ENCODE results near the gene CASKIN2. TPM values are rescaled to one million over a fixed set of nuclear protein-coding genes. Genes with fewer than 3 reads are reported as not detected.

CASKIN2 gene
- polyA plus RNA-seq, 3 donors, result 0.33 TPM; not detected in 2

GRCh38 chr17:75500419-75501216, 14.7 kb downstream of the CASKIN2 start:
- Histone ChIP-seq H3K4me1 (ENCODE audit: control insufficient read depth in 1 of 2, insufficient read depth in 2 of 2, low read length in 2 of 2) (no peaks in the 10 kb centered on the region), H4K20me1 (ENCODE audit: insufficient read depth, low read length) (no peaks in the 10 kb centered on the region), H3K27ac (ENCODE audit: low read depth in 1 of 2, low read length in 2 of 2) (no peak overlapping the region), H3K4me2 (replicated peaks; ENCODE audit: extremely low read depth, low read length, poor library complexity, severe bottlenecking) (no peak overlapping the region), H3K4me3 (replicated peaks in 1 of 3; ENCODE audit: low read depth in 2 of 3, low read length in 3 of 3) (no peak overlapping the region), H2AFZ (ENCODE audit: insufficient read depth, low read depth, low read length, poor library complexity, severe bottlenecking) (no peak overlapping the region), H3K27me3 (ENCODE audit: control insufficient read depth in 2 of 2, insufficient read depth in 2 of 2, low read length in 2 of 2) (no peaks in the 10 kb centered on the region), H3K9ac (ENCODE audit: insufficient read depth, low read length, poor library complexity, severe bottlenecking) (no peak overlapping the region), H3K79me2 (ENCODE audit: insufficient read depth, low read length) (no peaks in the 10 kb centered on the region), H3K9me3 (replicated peaks in 1 of 2; ENCODE audit: control insufficient read depth in 1 of 2, insufficient read depth in 1 of 2, low read length in 2 of 2) (no peaks in the 10 kb centered on the region), H3K36me3 (replicated peaks in 1 of 2; ENCODE audit: control insufficient read depth in 1 of 2, insufficient read depth in 2 of 2, low read length in 2 of 2) (peaks cover 32 to 50% of the 10 kb centered on the region in 2 donors)
- H3K36me3 Mint-ChIP-seq, result peaks cover 46 to 47% of the 10 kb centered on the region in 2 donors
- WGBS (ENCODE audit: insufficient coverage), result 69% methylated on average over 11 of the region's 17 CpGs
- DNase-seq, result no peak
- peaks cover 0 to 3% (median under 1%) of the 10 kb centered on the region in 3 donors for H3K27me3 Mint-ChIP-seq (ENCODE audit: low read depth in 3 of 3)
- no peak for TF ChIP-seq CTCF (IDR thresholded peaks at IDR 0.05)
- H3K4me1 Mint-ChIP-seq, result peaks cover 26% of the 10 kb centered on the region
- peaks cover 0 to 2% (median 0%) of the 10 kb centered on the region in 7 donors for H3K9me3 Mint-ChIP-seq
- H3K27ac Mint-ChIP-seq, result peak overlapping the region in 1 of 7 donors; percentile 63
- intact Hi-C loops (cut with micrococcal nuclease), result loop anchor here in 1 of 2 donors (10.0 kb wide), 1 partner anchor 76 kb away; no protein-coding TSS in a partner anchor
- H3K4me3 Mint-ChIP-seq, result no peak overlapping the region

GRCh38 chr17:75499313-75500022, 15.9 kb downstream of the CASKIN2 start:
- H3K9me3 ChIP-seq (replicated peaks in 1 of 2; ENCODE audit: control insufficient read depth in 1 of 2, insufficient read depth in 1 of 2, low read length in 2 of 2), result no peaks in the 10 kb centered on the region
- H3K27me3 Mint-ChIP-seq (ENCODE audit: low read depth in 3 of 3), result peaks cover 0 to 3% (median 0%) of the 10 kb centered on the region in 3 donors
- TF ChIP-seq CTCF (IDR thresholded peaks at IDR 0.05), result no peak
- H3K36me3 Mint-ChIP-seq, result peaks cover 57 to 58% of the 10 kb centered on the region in 2 donors
- peaks cover 0 to 2% (median 0%) of the 10 kb centered on the region in 7 donors for H3K9me3 Mint-ChIP-seq
- no peaks in the 10 kb centered on the region for H3K27me3 ChIP-seq (ENCODE audit: control insufficient read depth in 2 of 2, insufficient read depth in 2 of 2, low read length in 2 of 2)
- no peak for DNase-seq
- H3K27ac Mint-ChIP-seq, result no peak overlapping the region
- no peaks in the 10 kb centered on the region for H4K20me1 ChIP-seq (ENCODE audit: insufficient read depth, low read length)
- peaks cover 26% of the 10 kb centered on the region for H3K4me1 Mint-ChIP-seq
- no peak overlapping the region for H3K4me2 ChIP-seq (replicated peaks; ENCODE audit: extremely low read depth, low read length, poor library complexity, severe bottlenecking)
- intact Hi-C loops (cut with micrococcal nuclease), result loop anchor here in 1 of 2 donors (10.0 kb wide), 1 partner anchor 75 kb away; no protein-coding TSS in a partner anchor
- no peak overlapping the region for H3K4me3 ChIP-seq (replicated peaks in 1 of 3; ENCODE audit: low read depth in 2 of 3, low read length in 3 of 3)
- H3K9ac ChIP-seq (ENCODE audit: insufficient read depth, low read length, poor library complexity, severe bottlenecking), result no peak overlapping the region
- WGBS (ENCODE audit: insufficient coverage), result 72% methylated on average over 13 of the region's 16 CpGs
- no peak overlapping the region for H3K27ac ChIP-seq (ENCODE audit: low read depth in 1 of 2, low read length in 2 of 2)
- no peak overlapping the region for H3K4me3 Mint-ChIP-seq
- no peak overlapping the region for H2AFZ ChIP-seq (ENCODE audit: insufficient read depth, low read depth, low read length, poor library complexity, severe bottlenecking)
- H3K79me2 ChIP-seq (ENCODE audit: insufficient read depth, low read length), result no peaks in the 10 kb centered on the region
- H3K36me3 ChIP-seq (replicated peaks in 1 of 2; ENCODE audit: control insufficient read depth in 1 of 2, insufficient read depth in 2 of 2, low read length in 2 of 2), result peaks cover 43 to 62% of the 10 kb centered on the region in 2 donors
- no peaks in the 10 kb centered on the region for H3K4me1 ChIP-seq (ENCODE audit: control insufficient read depth in 1 of 2, insufficient read depth in 2 of 2, low read length in 2 of 2)

Data from CD14-positive monocyte (primary cell).